ENCODE results near the gene SELP. TPM values are rescaled to one million over a fixed set of nuclear protein-coding genes. Genes with fewer than 3 reads are reported as not detected.

The SELP gene
- total RNA-seq, 2 experiments from 2014 or later, result not detected

DNA sequence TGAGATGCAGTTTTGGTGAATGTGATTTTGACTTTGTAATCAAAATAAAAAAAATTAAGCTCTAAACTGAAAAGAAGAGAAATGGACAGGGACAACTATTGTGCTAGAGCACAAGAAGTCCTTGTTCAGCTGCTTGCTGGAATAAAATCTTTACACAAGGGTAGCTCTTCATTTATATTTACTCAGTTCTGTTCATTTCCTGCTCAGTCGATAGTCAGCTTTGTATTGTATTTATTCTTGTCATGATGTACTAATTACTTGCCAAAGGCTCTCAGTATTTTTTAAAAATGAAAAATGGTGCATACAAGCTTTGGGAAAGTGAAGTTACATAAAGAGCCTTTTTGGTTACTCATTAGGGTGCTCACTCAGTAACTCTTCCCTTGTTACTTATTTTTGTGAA, 61.4 kb downstream of the SELP start:
- Histone ChIP-seq H3K9me3 (ENCODE audit: low read length) (no peaks in the 10 kb centered on the region), H4K20me1 (ENCODE audit: insufficient read depth, low read length) (no peaks in the 10 kb centered on the region), H3K4me1 (ENCODE audit: insufficient read depth, low read length, poor library complexity, severe bottlenecking) (no peaks in the 10 kb centered on the region), H3K27ac (ENCODE audit: low read depth, low read length, poor library complexity, severe bottlenecking) (no peak overlapping the region), H3K4me2 (ENCODE audit: low read length) (no peak overlapping the region), H3K9me2 (ENCODE audit: insufficient read depth, low read length) (no peaks in the 10 kb centered on the region), H3K4me3 (ENCODE audit: low read depth, low read length, poor library complexity, severe bottlenecking) (no peak overlapping the region), H3K79me2 (ENCODE audit: insufficient read depth, low read depth, low read length) (no peaks in the 10 kb centered on the region), H3K36me3 (ENCODE audit: insufficient read depth, low read length) (no peaks in the 10 kb centered on the region), H2AFZ (ENCODE audit: low read length) (no peak overlapping the region; the same call in 1 of the 2 replicates)
- TF ChIP-seq, protein P1, sequence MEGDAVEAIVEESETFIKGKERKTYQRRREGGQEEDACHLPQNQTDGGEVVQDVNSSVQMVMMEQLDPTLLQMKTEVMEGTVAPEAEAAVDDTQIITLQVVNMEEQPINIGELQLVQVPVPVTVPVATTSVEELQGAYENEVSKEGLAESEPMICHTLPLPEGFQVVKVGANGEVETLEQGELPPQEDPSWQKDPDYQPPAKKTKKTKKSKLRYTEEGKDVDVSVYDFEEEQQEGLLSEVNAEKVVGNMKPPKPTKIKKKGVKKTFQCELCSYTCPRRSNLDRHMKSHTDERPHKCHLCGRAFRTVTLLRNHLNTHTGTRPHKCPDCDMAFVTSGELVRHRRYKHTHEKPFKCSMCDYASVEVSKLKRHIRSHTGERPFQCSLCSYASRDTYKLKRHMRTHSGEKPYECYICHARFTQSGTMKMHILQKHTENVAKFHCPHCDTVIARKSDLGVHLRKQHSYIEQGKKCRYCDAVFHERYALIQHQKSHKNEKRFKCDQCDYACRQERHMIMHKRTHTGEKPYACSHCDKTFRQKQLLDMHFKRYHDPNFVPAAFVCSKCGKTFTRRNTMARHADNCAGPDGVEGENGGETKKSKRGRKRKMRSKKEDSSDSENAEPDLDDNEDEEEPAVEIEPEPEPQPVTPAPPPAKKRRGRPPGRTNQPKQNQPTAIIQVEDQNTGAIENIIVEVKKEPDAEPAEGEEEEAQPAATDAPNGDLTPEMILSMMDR (conservative IDR thresholded peaks at IDR 0.05; ENCODE audit: low read length), result no peak
- TF ChIP-seq EZH2phosphoT487 (IDR thresholded peaks at IDR 0.05; ENCODE audit: borderline replicate concordance, low read depth, low read length), result no peak
- intact Hi-C loops (cut with micrococcal nuclease; ENCODE audit: unreplicated experiment), result no loop called here
- ChIA-PET POLR2A (interaction anchor here (1.2 kb wide), 1 partner anchor 11 kb away, joined by 3 read pairs; no protein-coding TSS in a partner anchor), CTCF (ENCODE audit: unreplicated experiment) (no interaction called here)
- no TSS peak for BruUV-seq (replicated peaks)
- DNase-seq (ENCODE audit: low spot score), result no peak

DNA sequence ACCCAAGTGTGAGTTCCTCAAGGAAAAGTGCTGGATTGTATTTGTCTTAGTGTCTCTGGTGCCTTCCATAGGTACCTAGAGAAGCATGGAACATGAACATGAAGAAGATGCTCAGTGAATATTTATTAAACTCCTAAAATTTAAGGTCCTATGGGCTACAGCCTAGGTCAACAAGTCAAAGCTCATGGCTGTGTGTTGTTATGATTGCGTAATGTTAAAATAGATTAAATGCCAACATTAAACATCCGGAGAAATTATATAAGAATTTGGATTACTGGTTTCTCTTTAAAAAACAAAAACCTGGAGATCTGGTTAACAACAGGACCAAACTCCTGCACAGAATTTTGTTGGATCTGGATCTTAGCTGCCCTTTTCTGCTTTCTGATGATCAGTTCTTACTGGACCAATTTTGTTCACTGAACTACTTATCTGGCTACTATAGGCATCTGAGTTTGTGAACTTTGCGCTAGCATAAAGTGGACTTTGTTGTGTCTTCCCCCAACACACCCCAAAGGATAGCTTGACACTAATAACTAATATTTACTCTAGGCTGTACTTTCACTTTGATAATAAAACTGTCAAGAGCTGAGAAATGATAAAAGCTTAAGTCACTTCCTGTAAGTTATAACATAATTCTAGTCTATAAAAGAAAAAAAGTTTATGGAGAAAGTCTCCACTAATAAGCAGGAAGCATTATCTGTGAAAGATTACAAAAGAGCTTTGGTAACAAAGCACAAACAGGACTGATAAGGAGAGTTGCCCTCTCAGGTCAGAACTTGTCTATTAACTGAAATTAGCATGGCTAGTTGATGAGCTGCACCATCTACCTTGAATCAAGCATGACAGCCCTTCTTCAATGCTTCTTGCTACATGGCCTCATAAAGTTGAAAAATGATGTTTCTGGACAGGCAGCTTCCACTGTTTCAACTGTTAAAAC, 64.3 kb downstream of the SELP start:
- Histone ChIP-seq H3K4me1 (ENCODE audit: insufficient read depth, low read length, poor library complexity, severe bottlenecking) (no peaks in the 10 kb centered on the region), H3K36me3 (ENCODE audit: insufficient read depth, low read length) (no peaks in the 10 kb centered on the region), H3K9me2 (ENCODE audit: insufficient read depth, low read length) (no peaks in the 10 kb centered on the region), H3K4me3 (ENCODE audit: low read depth, low read length, poor library complexity, severe bottlenecking) (no peak overlapping the region), H3K27ac (ENCODE audit: low read depth, low read length, poor library complexity, severe bottlenecking) (no peak overlapping the region), H4K20me1 (ENCODE audit: insufficient read depth, low read length) (no peaks in the 10 kb centered on the region), H3K4me2 (ENCODE audit: low read length) (no peak overlapping the region), H2AFZ (ENCODE audit: low read length) (no peak overlapping the region), H3K9me3 (ENCODE audit: low read length) (no peaks in the 10 kb centered on the region), H3K79me2 (ENCODE audit: insufficient read depth, low read depth, low read length) (no peaks in the 10 kb centered on the region)
- DNase-seq (ENCODE audit: low spot score), result no peak
- no TSS peak for BruUV-seq (replicated peaks)
- POLR2A ChIA-PET, result interaction anchor here (0.7 to 0.9 kb wide), 2 partner anchors 27 to 35 kb away, joined by 3 read pairs; no protein-coding TSS in a partner anchor
- CTCF ChIA-PET (ENCODE audit: unreplicated experiment), result no interaction called here
- TF ChIP-seq, protein P1 (conservative IDR thresholded peaks at IDR 0.05; ENCODE audit: low read length), result no peak
- TF ChIP-seq EZH2phosphoT487 (IDR thresholded peaks at IDR 0.05; ENCODE audit: borderline replicate concordance, low read depth, low read length), result no peak
- intact Hi-C loops (cut with micrococcal nuclease; ENCODE audit: unreplicated experiment), result no loop called here

DNA sequence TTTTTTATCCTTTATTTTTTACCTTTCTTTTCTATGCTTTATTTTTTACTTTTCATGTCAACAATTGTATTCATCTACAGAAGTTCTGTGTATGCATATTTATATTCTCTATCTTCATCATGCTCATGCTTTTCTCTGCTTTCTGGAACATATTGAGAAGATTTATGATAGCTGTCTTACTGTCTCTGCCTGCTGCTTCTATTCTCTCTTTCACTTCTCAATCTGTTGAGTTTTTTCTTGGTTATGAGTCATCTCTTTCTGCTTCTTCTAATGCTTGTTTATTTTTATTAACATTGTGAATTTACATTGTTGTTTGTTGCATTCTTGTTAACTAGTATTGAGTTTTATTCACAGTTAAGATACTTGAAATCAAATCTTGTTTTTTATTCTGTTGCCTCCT, 66.3 kb downstream of the SELP start:
- Histone ChIP-seq H3K9me2 (ENCODE audit: insufficient read depth, low read length) (no peaks in the 10 kb centered on the region), H3K79me2 (ENCODE audit: insufficient read depth, low read depth, low read length) (no peaks in the 10 kb centered on the region), H3K4me1 (ENCODE audit: insufficient read depth, low read length, poor library complexity, severe bottlenecking) (no peaks in the 10 kb centered on the region), H3K9me3 (ENCODE audit: low read length) (no peaks in the 10 kb centered on the region), H3K27ac (ENCODE audit: low read depth, low read length, poor library complexity, severe bottlenecking) (no peak overlapping the region), H3K4me3 (ENCODE audit: low read depth, low read length, poor library complexity, severe bottlenecking) (no peak overlapping the region), H3K4me2 (ENCODE audit: low read length) (no peak overlapping the region), H3K36me3 (ENCODE audit: insufficient read depth, low read length) (no peaks in the 10 kb centered on the region), H4K20me1 (ENCODE audit: insufficient read depth, low read length) (no peaks in the 10 kb centered on the region), H2AFZ (ENCODE audit: low read length) (no peak overlapping the region)
- intact Hi-C loops (cut with micrococcal nuclease; ENCODE audit: unreplicated experiment), result no loop called here
- CTCF ChIA-PET (ENCODE audit: unreplicated experiment), result no interaction called here
- POLR2A ChIA-PET, result no interaction called here
- no peak for TF ChIP-seq EZH2phosphoT487 (IDR thresholded peaks at IDR 0.05; ENCODE audit: borderline replicate concordance, low read depth, low read length)
- TF ChIP-seq, protein P1 (conservative IDR thresholded peaks at IDR 0.05; ENCODE audit: low read length), result no peak
- DNase-seq (ENCODE audit: low spot score), result no peak
- BruUV-seq (replicated peaks), result no TSS peak

All from OCI-LY7 (cell line).